Measurements from ENCODE around the gene PRKCB. TPM values are rescaled to one million over a fixed set of nuclear protein-coding genes. Genes with fewer than 3 reads are reported as not detected.

The PRKCB gene
- total RNA-seq, 3 donors from 2014 or later = 41.4 to 66.8 (median 63.3) TPM

DNA sequence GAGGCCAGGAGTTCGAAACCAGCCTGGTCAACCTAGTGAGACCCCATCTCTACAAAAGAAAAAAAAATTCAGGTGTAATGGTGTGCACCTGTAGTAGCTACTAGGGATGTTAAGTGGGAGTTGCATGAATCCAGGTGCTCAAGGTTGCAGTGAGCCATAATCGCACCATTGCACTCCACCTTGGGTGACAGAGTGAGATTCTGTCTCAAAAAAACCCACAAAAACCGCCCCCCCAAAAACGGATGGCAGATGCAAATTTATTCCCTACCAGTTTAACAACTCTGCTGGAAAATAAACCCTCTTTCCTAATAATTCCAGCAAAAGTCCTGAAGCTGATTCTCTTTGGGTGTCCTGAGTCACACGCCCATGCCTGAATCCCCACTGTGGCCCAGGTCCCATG is 140.3 kb downstream of the PRKCB start:
- H3K36me3 Mint-ChIP-seq (ENCODE audit: insufficient read depth) = peaks cover 12% of the 10 kb centered on the region
- H3K4me3 Mint-ChIP-seq = no peak overlapping the region
- H3K27me3 Mint-ChIP-seq (ENCODE audit: low read depth) = no peaks in the 10 kb centered on the region
- H3K9me3 Mint-ChIP-seq = no peaks in the 10 kb centered on the region
- ATAC-seq (no peak), DNase-seq (no peak)
- peaks cover 54% of the 10 kb centered on the region for H3K4me1 Mint-ChIP-seq (ENCODE audit: low read depth)

- no peaks in the 10 kb centered on the region for H3K27me3 Mint-ChIP-seq (ENCODE audit: low read depth)
- no peaks in the 10 kb centered on the region for H3K9me3 Mint-ChIP-seq
- peaks cover 10% of the 10 kb centered on the region for H3K36me3 Mint-ChIP-seq (ENCODE audit: insufficient read depth)
- no peak overlapping the region for H3K4me3 Mint-ChIP-seq
- H3K4me1 Mint-ChIP-seq (ENCODE audit: low read depth) = peaks cover 53% of the 10 kb centered on the region
- peak in 1 of 2 donors; percentile 51 for ATAC-seq
- no peak for DNase-seq
Measured at GRCh38 chr16:23976524-23976923, 140.7 kb downstream of the PRKCB start.

GRCh38 chr16:23979441-23979840 is 143.7 kb downstream of the PRKCB start:
- peaks cover 41% of the 10 kb centered on the region for H3K4me1 Mint-ChIP-seq (ENCODE audit: low read depth)

DNA sequence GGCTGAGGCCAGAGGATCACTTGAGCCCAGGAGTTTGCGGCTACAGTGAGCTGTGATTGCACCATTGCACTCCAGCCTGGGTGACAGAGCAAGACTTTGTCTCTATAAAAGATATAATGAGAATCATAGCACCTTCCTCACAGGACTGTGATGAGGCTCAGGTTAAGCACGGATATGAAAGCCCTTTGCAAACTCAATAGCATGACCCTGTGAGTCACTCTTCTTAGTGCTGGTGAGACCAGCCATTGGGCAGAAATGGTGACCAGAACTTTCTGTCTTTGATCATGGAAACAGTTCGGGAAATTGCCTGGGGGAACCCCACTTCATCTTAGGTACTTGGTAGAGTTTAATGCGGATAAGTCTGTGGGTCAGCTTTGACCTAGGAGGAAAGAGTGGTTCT is 144.2 kb downstream of the PRKCB start:
- ATAC-seq (no peak), DNase-seq (no peak)
- H3K27me3 Mint-ChIP-seq (ENCODE audit: low read depth) = no peaks in the 10 kb centered on the region
- H3K4me3 Mint-ChIP-seq = no peak overlapping the region
- no peaks in the 10 kb centered on the region for H3K9me3 Mint-ChIP-seq
- peaks cover 38% of the 10 kb centered on the region for H3K4me1 Mint-ChIP-seq (ENCODE audit: low read depth)
- peaks cover 8% of the 10 kb centered on the region for H3K36me3 Mint-ChIP-seq (ENCODE audit: insufficient read depth)

More at GRCh38 chr16:23979441-23979840, 143.7 kb downstream of the PRKCB start:
- H3K36me3 Mint-ChIP-seq (ENCODE audit: insufficient read depth) = peaks cover 5% of the 10 kb centered on the region
- no peak overlapping the region for H3K4me3 Mint-ChIP-seq
- H3K9me3 Mint-ChIP-seq = no peaks in the 10 kb centered on the region
- no peaks in the 10 kb centered on the region for H3K27me3 Mint-ChIP-seq (ENCODE audit: low read depth)
- no peak for ATAC-seq
- no peak for DNase-seq

GRCh38 chr16:23981429-23982399 is 145.9 kb downstream of the PRKCB start:
- DNase-seq (no peak), ATAC-seq (no peak)
- H3K36me3 Mint-ChIP-seq (ENCODE audit: insufficient read depth) = peaks cover 6% of the 10 kb centered on the region
- H3K4me1 Mint-ChIP-seq (ENCODE audit: low read depth) = peaks cover 21% of the 10 kb centered on the region
- no peak overlapping the region for H3K4me3 Mint-ChIP-seq
- no peaks in the 10 kb centered on the region for H3K9me3 Mint-ChIP-seq
- no peaks in the 10 kb centered on the region for H3K27me3 Mint-ChIP-seq (ENCODE audit: low read depth)

GRCh38 chr16:23986455-23986854 is 150.7 kb downstream of the PRKCB start:
- DNase-seq = no peak
- Mint-ChIP-seq H3K36me3 (ENCODE audit: insufficient read depth) (peaks cover 20% of the 10 kb centered on the region), H3K4me1 (ENCODE audit: low read depth) (peaks cover 22% of the 10 kb centered on the region), H3K27me3 (ENCODE audit: low read depth) (no peaks in the 10 kb centered on the region), H3K9me3 (no peaks in the 10 kb centered on the region), H3K4me3 (no peak overlapping the region)
- no peak for ATAC-seq

DNA sequence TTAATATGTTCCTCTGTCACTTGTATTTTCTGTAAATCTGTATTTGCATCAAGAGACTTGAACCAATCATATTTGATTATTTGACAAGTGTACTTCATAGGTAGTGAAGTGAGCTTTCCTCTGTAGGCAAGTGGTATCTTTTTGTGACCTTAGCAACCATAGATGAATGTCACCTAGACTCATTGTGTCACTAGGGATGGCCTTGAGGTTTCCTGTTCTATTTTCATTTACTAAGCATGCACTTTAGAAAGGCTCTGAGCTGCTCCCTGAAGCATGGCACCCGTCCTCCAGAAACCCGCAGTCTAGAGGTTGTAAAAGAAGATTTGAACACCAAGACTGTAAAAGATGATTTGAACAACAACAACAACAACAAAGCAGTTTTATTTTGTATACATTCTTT is 151.7 kb downstream of the PRKCB start:
- H3K4me1 Mint-ChIP-seq (ENCODE audit: low read depth) = peaks cover 22% of the 10 kb centered on the region
- H3K27me3 Mint-ChIP-seq (ENCODE audit: low read depth) = no peaks in the 10 kb centered on the region
- no peak overlapping the region for H3K4me3 Mint-ChIP-seq
- no peak for DNase-seq
- ATAC-seq = no peak
- H3K9me3 Mint-ChIP-seq = no peaks in the 10 kb centered on the region
- H3K36me3 Mint-ChIP-seq (ENCODE audit: insufficient read depth) = peaks cover 20% of the 10 kb centered on the region

- Mint-ChIP-seq H3K4me1 (ENCODE audit: low read depth) (peaks cover 12% of the 10 kb centered on the region), H3K9me3 (no peaks in the 10 kb centered on the region), H3K4me3 (no peak overlapping the region), H3K27me3 (ENCODE audit: low read depth) (no peaks in the 10 kb centered on the region), H3K36me3 (ENCODE audit: insufficient read depth) (peaks cover 23% of the 10 kb centered on the region)
- DNase-seq (no peak), ATAC-seq (no peak)
Measured at GRCh38 chr16:23990507-23990906, 154.7 kb downstream of the PRKCB start.

DNA sequence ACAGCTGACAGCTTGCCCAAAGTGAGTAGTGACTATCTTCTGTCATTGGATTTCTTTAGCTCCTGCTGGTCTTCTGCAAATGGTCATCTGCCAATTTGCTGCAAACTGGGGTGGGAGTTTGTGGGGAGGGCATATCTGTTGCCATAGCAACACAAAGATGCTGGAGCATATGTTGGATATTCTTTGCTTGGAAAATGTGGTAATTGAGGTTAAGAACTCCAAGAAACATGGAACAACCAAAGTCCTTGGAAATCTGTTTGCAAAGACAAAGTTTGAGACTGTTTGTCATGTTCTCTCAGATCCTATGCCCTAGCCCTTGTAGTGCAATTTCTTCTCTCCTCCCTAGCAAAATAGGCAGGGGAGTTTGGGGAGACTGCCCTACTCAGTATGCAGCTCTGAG is 155.3 kb downstream of the PRKCB start:
- no peak for ATAC-seq
- peaks cover 28% of the 10 kb centered on the region for H3K36me3 Mint-ChIP-seq (ENCODE audit: insufficient read depth)
- H3K27me3 Mint-ChIP-seq (ENCODE audit: low read depth) = no peaks in the 10 kb centered on the region
- H3K9me3 Mint-ChIP-seq = no peaks in the 10 kb centered on the region
- H3K4me1 Mint-ChIP-seq (ENCODE audit: low read depth) = peaks cover 13% of the 10 kb centered on the region
- no peak for DNase-seq
- no peak overlapping the region for H3K4me3 Mint-ChIP-seq

DNA sequence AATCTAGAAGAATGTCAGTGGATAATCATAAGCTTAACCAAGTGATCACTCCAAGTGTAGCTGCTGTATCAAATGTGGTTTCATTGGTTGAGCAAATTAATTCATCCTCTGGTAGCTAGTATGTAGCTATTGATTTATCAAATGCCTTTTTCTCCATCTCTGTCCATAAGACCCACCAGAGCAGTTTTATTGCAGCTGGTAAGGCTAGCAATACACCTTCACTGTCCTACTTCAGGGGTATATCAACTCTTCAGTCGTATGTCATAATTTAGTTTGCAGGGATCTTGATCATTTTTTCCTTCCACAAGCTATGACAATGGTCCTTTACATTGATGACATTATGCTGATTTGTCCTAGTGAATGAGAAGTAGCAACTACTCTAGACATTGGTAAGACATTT is 158.8 kb downstream of the PRKCB start:
- H3K4me3 Mint-ChIP-seq = no peak overlapping the region
- no peak for ATAC-seq
- H3K9me3 Mint-ChIP-seq = no peaks in the 10 kb centered on the region
- peaks cover 14% of the 10 kb centered on the region for H3K4me1 Mint-ChIP-seq (ENCODE audit: low read depth)
- H3K36me3 Mint-ChIP-seq (ENCODE audit: insufficient read depth) = peaks cover 35% of the 10 kb centered on the region
- DNase-seq = no peak
- H3K27me3 Mint-ChIP-seq (ENCODE audit: low read depth) = no peaks in the 10 kb centered on the region

GRCh38 chr16:23996258-23996955 is 160.6 kb downstream of the PRKCB start:
- H3K4me1 Mint-ChIP-seq (ENCODE audit: low read depth) = peaks cover 23% of the 10 kb centered on the region
- no peaks in the 10 kb centered on the region for H3K9me3 Mint-ChIP-seq
- no peaks in the 10 kb centered on the region for H3K27me3 Mint-ChIP-seq (ENCODE audit: low read depth)
- peaks cover 33% of the 10 kb centered on the region for H3K36me3 Mint-ChIP-seq (ENCODE audit: insufficient read depth)
- H3K4me3 Mint-ChIP-seq = no peak overlapping the region
- ATAC-seq (no peak), DNase-seq (no peak)

DNA sequence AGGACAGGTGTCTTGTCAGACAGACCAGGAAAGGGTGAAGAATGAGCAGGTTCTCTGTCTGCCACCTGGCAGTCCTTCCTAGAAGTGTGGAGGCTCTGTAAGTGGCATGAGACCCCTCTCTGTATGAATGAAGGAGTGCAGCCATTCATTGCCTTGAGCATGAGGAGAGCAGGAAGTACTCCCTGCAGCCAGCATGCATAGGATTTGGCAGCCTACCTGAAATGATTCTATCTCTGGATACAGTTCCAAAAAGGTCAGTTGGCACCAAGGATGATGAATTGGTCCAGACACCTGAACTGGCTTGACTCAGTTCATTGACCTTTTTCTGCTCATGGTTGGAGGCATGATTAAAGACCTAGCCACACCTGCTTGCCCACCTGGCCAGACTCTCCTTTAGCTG is 163.0 kb downstream of the PRKCB start:
- Mint-ChIP-seq H3K9me3 (no peaks in the 10 kb centered on the region), H3K27me3 (ENCODE audit: low read depth) (no peaks in the 10 kb centered on the region), H3K4me1 (ENCODE audit: low read depth) (peaks cover 25% of the 10 kb centered on the region), H3K36me3 (ENCODE audit: insufficient read depth) (peaks cover 40% of the 10 kb centered on the region), H3K4me3 (no peak overlapping the region)
- DNase-seq (no peak), ATAC-seq (no peak)

DNA sequence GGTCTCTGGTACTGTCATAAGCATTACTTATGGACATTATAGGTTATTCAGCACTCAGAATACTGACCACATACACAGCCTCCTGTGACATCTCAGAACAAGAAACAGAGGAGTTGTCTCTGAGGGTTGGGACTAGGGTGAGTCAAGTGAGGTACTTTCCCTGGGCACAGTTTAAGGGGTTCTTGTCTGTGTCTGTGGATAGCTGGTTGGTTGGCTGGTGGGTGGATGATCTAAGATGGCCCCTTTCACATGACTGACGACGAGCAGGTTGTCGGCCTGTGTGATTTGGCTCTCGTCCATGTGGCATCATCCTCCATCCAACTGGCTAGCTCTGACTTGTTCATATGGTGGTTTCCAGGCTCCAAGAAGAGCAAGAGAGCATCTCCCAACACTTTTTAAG is 163.9 kb downstream of the PRKCB start:
- no peaks in the 10 kb centered on the region for H3K9me3 Mint-ChIP-seq
- ATAC-seq (peak; percentile 98 to 99), DNase-seq (no peak)
- no peaks in the 10 kb centered on the region for H3K27me3 Mint-ChIP-seq (ENCODE audit: low read depth)
- H3K4me1 Mint-ChIP-seq (ENCODE audit: low read depth) = peaks cover 26% of the 10 kb centered on the region
- H3K36me3 Mint-ChIP-seq (ENCODE audit: insufficient read depth) = peaks cover 34% of the 10 kb centered on the region
- no peak overlapping the region for H3K4me3 Mint-ChIP-seq

- peaks cover 37% of the 10 kb centered on the region for H3K4me1 Mint-ChIP-seq (ENCODE audit: low read depth)
- H3K9me3 Mint-ChIP-seq = no peaks in the 10 kb centered on the region
- peaks cover 30% of the 10 kb centered on the region for H3K36me3 Mint-ChIP-seq (ENCODE audit: insufficient read depth)
- H3K27me3 Mint-ChIP-seq (ENCODE audit: low read depth) = no peaks in the 10 kb centered on the region
- DNase-seq = no peak
- no peak overlapping the region for H3K4me3 Mint-ChIP-seq
- no peak for ATAC-seq
Measured at GRCh38 chr16:24001710-24002109, 165.9 kb downstream of the PRKCB start.

GRCh38 chr16:24002619-24003018 is 166.8 kb downstream of the PRKCB start:
- Mint-ChIP-seq H3K4me3 (no peak overlapping the region), H3K4me1 (ENCODE audit: low read depth) (peaks cover 39% of the 10 kb centered on the region), H3K27me3 (ENCODE audit: low read depth) (no peaks in the 10 kb centered on the region), H3K36me3 (ENCODE audit: insufficient read depth) (peaks cover 24% of the 10 kb centered on the region), H3K9me3 (no peaks in the 10 kb centered on the region)
- no peak for DNase-seq
- ATAC-seq = no peak

Data from activated T-cell treated with anti-CD3 and anti-CD28 coated beads, Interleukin-2, amount 50 U/mL, for 4 hours (primary cell).